GM23338 (cell line): ENCODE data around the gene PADI1. TPM values are rescaled to one million over a fixed set of nuclear protein-coding genes. Genes with fewer than 3 reads are reported as not detected.

Source experiments
- ATAC-seq: fragments of 200-7000 bp; cut with Tn5 transposase; 3 replicates; pipeline ENCODE4 v1.9.1; 2020
- DNase-seq: peaks from one replicate; pipeline ENCODE4 v3.0.0-alpha.2; 2015; ENCODE audit warnings: low spot score
- H2AFZ ChIP-seq: fragments of 200-600 bp; sonication (generic); 2 replicates; pipeline ENCODE4 v1.8.0; 2016; ENCODE audit warnings: antibody characterized with exemption, mild to moderate bottlenecking, moderate library complexity
- H3F3A ChIP-seq: fragments of 200-600 bp; sonication (generic); replicated peaks from 2 replicates; pipeline ENCODE4 v1.8.0; 2017; ENCODE audit warnings: antibody characterized with exemption, mixed run types, low read depth
- H3K27ac ChIP-seq: fragments of 200-600 bp; sonication (generic); 2 replicates; pipeline ENCODE4 v1.6.1; 2016; ENCODE audit warnings: low read depth
- H3K27me3 ChIP-seq: fragments of 200-600 bp; sonication (generic); 2 replicates; pipeline ENCODE4 v1.8.0; 2016; ENCODE audit warnings: mild to moderate bottlenecking, mixed run types, moderate library complexity; ENCODE audit not compliant: insufficient read depth
- H3K36me3 ChIP-seq: fragments of 200-600 bp; sonication (generic); 2 replicates; pipeline ENCODE4 v1.8.0; 2016; ENCODE audit warnings: mild to moderate bottlenecking; ENCODE audit not compliant: insufficient read depth
- H3K4me1 ChIP-seq: fragments of 200-600 bp; sonication (generic); 2 replicates; pipeline ENCODE4 v1.8.0; 2016; ENCODE audit warnings: mild to moderate bottlenecking, moderate library complexity; ENCODE audit not compliant: insufficient read depth
- H3K4me2 ChIP-seq: fragments of 200-600 bp; sonication (generic); 2 replicates; pipeline ENCODE4 v1.7.1; 2017; ENCODE audit warnings: mixed run types
- H3K4me3 ChIP-seq: fragments of 200-600 bp; sonication (generic); 2 replicates; pipeline ENCODE4 v1.6.1; 2016; ENCODE audit warnings: mixed run types
- H3K79me2 ChIP-seq: fragments of 200-600 bp; sonication (generic); replicated peaks from 2 replicates; pipeline ENCODE4 v1.8.0; 2017; ENCODE audit warnings: mild to moderate bottlenecking; ENCODE audit not compliant: insufficient read depth
- H3K9me2 ChIP-seq: fragments of 200-600 bp; sonication (generic); 2 replicates; pipeline ENCODE4 v1.8.0; 2017; ENCODE audit not compliant: insufficient read depth
- H4K20me1 ChIP-seq: fragments of 200-600 bp; sonication (generic); replicated peaks from 2 replicates; pipeline ENCODE4 v1.8.0; 2017; ENCODE audit warnings: mild to moderate bottlenecking; ENCODE audit not compliant: insufficient read depth
- H3K27ac Mint-ChIP-seq: 2 replicates; pipeline ENCODE4 v1.8.0; 2020; ENCODE audit warnings: inconsistent platforms, mild to moderate bottlenecking, moderate library complexity, mixed read lengths
- H3K27me3 Mint-ChIP-seq: 3 replicates; pipeline ENCODE4 v1.8.0; 2022; ENCODE audit warnings: low read depth, mild to moderate bottlenecking, moderate library complexity, mixed read lengths, inconsistent platforms; ENCODE audit not compliant: insufficient read depth, poor library complexity
- H3K36me3 Mint-ChIP-seq: 3 replicates; pipeline ENCODE4 v1.8.0; 2021; ENCODE audit warnings: low read depth, mild to moderate bottlenecking, inconsistent platforms, moderate library complexity, mixed read lengths
- H3K4me1 Mint-ChIP-seq: 3 replicates; pipeline ENCODE4 v1.8.0; 2020; ENCODE audit warnings: mild to moderate bottlenecking, inconsistent platforms, mixed read lengths
- H3K4me3 Mint-ChIP-seq: 3 replicates; pipeline ENCODE4 v1.8.0; 2021; ENCODE audit warnings: moderate library complexity, mild to moderate bottlenecking, inconsistent platforms, mixed read lengths
- H3K9me3 Mint-ChIP-seq: 3 replicates; pipeline ENCODE4 v1.8.0; 2020; ENCODE audit warnings: moderate library complexity, mild to moderate bottlenecking, inconsistent platforms, mixed read lengths
- CREB1 ChIP-seq: fragments of 250-450 bp; sonication (Bioruptor Pico); IDR thresholded peaks from 2 replicates; pipeline ENCODE4 v1.5.0; 2020; ENCODE audit warnings: low read depth, mild to moderate bottlenecking, moderate library complexity
- CTCF ChIP-seq, 2 experiments: fragments of 200-600 bp in 1 of 2; sonication (generic) in 1 of 2; conservative IDR thresholded peaks; 2 replicates each; pipeline versions ENCODE4 v1.5.1 to v1.6.1; 2016 to 2017; ENCODE audit warnings: antibody characterized with exemption in 2 of 2, low read depth in 2 of 2, mild to moderate bottlenecking in 2 of 2, moderate library complexity in 1 of 2
- ETS1 ChIP-seq: IDR thresholded peaks from 2 replicates; pipeline ENCODE4 v1.6.1; 2016; ENCODE audit warnings: antibody characterized with exemption
- EZH2 ChIP-seq: fragments of 200-600 bp; sonication (generic); IDR thresholded peaks from one replicate; pipeline ENCODE4 v1.8.0; 2017; ENCODE audit warnings: antibody characterized with exemption, mild to moderate bottlenecking, low read depth; ENCODE audit not compliant: unreplicated experiment
- EZH2phosphoT487 ChIP-seq: fragments of 200-600 bp; sonication (generic); IDR thresholded peaks from one replicate; pipeline ENCODE4 v1.8.1; 2018; ENCODE audit warnings: antibody characterized with exemption; ENCODE audit not compliant: unreplicated experiment
- JUNB ChIP-seq: IDR thresholded peaks from one replicate; pipeline ENCODE4 v1.6.1; 2016; ENCODE audit warnings: antibody characterized with exemption; ENCODE audit not compliant: unreplicated experiment
- NANOG ChIP-seq: IDR thresholded peaks from 2 replicates; pipeline ENCODE4 v1.6.1; 2016; ENCODE audit warnings: antibody characterized with exemption, borderline replicate concordance
- POLR2AphosphoS5 ChIP-seq: IDR thresholded peaks from 2 replicates; pipeline ENCODE4 v1.6.1; 2016; ENCODE audit warnings: antibody characterized with exemption, low read depth
- REST ChIP-seq: IDR thresholded peaks from one replicate; pipeline ENCODE4 v1.6.1; 2018; ENCODE audit warnings: antibody characterized with exemption; ENCODE audit not compliant: unreplicated experiment
- STAT1 ChIP-seq: IDR thresholded peaks from one replicate; pipeline ENCODE4 v1.6.1; 2016; ENCODE audit warnings: antibody characterized with exemption; ENCODE audit not compliant: unreplicated experiment
- ZNF114 ChIP-seq: fragments of 250-450 bp; sonication (Bioruptor Pico); IDR thresholded peaks from 2 replicates; pipeline ENCODE4 v1.5.0; 2020; ENCODE audit warnings: mild to moderate bottlenecking, moderate library complexity
- ZNF331 ChIP-seq: fragments of 250-450 bp; sonication (Bioruptor Pico); IDR thresholded peaks from 2 replicates; pipeline ENCODE4 v1.5.0; 2020; ENCODE audit warnings: low read depth, mild to moderate bottlenecking, moderate library complexity
- polyA plus RNA-seq: library from polyadenylated mRNA; unstranded; fragments of >200 nt; fragmentation: Nextera tagmentation; extraction: Ambion mirVana; gene quantifications from 2 replicates; pipeline ENCODE4 v1.2.1, GENCODE V29; 2016
- total RNA-seq: library from RNA; depleted of rRNA; stranded (reverse); fragments of >200 nt; shearing (Covaris generic); gene quantifications from 2 replicates; pipeline ENCODE4 v1.2.3, GENCODE V29; 2014
- TF ChIP-seq, protein P1 (sequence below): fragments of 250-450 bp; sonication (Bioruptor Pico); IDR thresholded peaks from 2 replicates; pipeline ENCODE4 v1.5.0; 2020; ENCODE audit warnings: mild to moderate bottlenecking, moderate library complexity

The PADI1 gene
- total and polyA plus RNA-seq, 2 experiments from 2014 or later: 0.26 to 0.28 TPM

DNA sequence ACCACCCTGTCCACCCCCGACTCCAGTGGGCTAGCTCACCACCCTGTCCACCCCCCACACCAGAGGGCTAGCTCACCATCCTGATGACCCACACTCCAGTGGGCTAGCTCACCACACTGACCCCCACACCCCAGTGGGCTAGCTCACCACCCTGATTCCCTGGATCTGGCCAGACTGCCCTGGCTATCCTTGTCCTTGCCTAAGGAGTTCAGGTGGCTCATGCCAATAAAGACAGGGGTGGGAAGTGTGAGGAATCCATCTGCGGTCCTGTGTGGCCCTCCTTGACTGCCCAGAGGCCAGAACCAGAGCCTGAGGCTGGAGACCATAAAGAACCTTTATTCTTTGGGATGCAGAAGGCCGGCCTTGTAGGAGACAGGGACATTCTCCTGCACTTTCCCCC is 3.6 kb downstream of the PADI1 start:
- no peaks in the 10 kb centered on the region; the same call in 2 of the 3 replicates for H3K9me3 Mint-ChIP-seq
- ATAC-seq (no peak), DNase-seq (no peak)
- Histone ChIP-seq H3K27me3 (no peaks in the 10 kb centered on the region), H3F3A (no peaks in the 10 kb centered on the region), H4K20me1 (no peaks in the 10 kb centered on the region), H3K4me2 (no peak overlapping the region), H3K27ac (no peak overlapping the region), H2AFZ (no peak overlapping the region), H3K4me1 (no peaks in the 10 kb centered on the region), H3K9me2 (no peaks in the 10 kb centered on the region), H3K4me3 (no peak overlapping the region), H3K36me3 (no peaks in the 10 kb centered on the region), H3K79me2 (no peaks in the 10 kb centered on the region)
- peaks cover 2% of the 10 kb centered on the region for H3K27me3 Mint-ChIP-seq
- H3K4me3 Mint-ChIP-seq: no peak overlapping the region
- TF ChIP-seq CREB1 (no peak), REST (no peak), EZH2 (no peak), ZNF331 (CRISPR knock-in tag) (no peak), STAT1 (no peak), EZH2phosphoT487 (no peak), JUNB (no peak), CTCF (conservative IDR thresholded peaks at IDR 0.05; ENCODE audit: low read depth in 2 of 2) (no peak), ETS1 (no peak), ZNF114 (no peak), POLR2AphosphoS5 (no peak), NANOG (no peak)
- TF ChIP-seq, protein P1, sequence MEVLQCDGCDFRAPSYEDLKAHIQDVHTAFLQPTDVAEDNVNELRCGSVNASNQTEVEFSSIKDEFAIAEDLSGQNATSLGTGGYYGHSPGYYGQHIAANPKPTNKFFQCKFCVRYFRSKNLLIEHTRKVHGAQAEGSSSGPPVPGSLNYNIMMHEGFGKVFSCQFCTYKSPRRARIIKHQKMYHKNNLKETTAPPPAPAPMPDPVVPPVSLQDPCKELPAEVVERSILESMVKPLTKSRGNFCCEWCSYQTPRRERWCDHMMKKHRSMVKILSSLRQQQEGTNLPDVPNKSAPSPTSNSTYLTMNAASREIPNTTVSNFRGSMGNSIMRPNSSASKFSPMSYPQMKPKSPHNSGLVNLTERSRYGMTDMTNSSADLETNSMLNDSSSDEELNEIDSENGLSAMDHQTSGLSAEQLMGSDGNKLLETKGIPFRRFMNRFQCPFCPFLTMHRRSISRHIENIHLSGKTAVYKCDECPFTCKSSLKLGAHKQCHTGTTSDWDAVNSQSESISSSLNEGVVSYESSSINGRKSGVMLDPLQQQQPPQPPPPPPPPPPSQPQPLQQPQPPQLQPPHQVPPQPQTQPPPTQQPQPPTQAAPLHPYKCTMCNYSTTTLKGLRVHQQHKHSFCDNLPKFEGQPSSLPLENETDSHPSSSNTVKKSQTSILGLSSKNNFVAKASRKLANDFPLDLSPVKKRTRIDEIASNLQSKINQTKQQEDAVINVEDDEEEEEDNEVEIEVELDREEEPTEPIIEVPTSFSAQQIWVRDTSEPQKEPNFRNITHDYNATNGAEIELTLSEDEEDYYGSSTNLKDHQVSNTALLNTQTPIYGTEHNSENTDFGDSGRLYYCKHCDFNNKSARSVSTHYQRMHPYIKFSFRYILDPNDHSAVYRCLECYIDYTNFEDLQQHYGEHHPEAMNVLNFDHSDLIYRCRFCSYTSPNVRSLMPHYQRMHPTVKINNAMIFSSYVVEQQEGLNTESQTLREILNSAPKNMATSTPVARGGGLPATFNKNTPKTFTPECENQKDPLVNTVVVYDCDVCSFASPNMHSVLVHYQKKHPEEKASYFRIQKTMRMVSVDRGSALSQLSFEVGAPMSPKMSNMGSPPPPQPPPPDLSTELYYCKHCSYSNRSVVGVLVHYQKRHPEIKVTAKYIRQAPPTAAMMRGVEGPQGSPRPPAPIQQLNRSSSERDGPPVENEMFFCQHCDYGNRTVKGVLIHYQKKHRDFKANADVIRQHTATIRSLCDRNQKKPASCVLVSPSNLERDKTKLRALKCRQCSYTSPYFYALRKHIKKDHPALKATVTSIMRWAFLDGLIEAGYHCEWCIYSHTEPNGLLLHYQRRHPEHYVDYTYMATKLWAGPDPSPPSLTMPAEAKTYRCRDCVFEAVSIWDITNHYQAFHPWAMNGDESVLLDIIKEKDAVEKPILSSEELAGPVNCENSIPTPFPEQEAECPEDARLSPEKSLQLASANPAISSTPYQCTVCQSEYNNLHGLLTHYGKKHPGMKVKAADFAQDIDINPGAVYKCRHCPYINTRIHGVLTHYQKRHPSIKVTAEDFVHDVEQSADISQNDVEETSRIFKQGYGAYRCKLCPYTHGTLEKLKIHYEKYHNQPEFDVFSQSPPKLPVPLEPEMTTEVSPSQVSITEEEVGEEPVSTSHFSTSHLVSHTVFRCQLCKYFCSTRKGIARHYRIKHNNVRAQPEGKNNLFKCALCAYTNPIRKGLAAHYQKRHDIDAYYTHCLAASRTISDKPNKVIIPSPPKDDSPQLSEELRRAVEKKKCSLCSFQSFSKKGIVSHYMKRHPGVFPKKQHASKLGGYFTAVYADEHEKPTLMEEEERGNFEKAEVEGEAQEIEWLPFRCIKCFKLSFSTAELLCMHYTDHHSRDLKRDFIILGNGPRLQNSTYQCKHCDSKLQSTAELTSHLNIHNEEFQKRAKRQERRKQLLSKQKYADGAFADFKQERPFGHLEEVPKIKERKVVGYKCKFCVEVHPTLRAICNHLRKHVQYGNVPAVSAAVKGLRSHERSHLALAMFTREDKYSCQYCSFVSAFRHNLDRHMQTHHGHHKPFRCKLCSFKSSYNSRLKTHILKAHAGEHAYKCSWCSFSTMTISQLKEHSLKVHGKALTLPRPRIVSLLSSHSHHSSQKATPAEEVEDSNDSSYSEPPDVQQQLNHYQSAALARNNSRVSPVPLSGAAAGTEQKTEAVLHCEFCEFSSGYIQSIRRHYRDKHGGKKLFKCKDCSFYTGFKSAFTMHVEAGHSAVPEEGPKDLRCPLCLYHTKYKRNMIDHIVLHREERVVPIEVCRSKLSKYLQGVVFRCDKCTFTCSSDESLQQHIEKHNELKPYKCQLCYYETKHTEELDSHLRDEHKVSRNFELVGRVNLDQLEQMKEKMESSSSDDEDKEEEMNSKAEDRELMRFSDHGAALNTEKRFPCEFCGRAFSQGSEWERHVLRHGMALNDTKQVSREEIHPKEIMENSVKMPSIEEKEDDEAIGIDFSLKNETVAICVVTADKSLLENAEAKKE (CRISPR knock-in tag): no peak
- no peaks in the 10 kb centered on the region for H3K36me3 Mint-ChIP-seq
- peaks cover 11% of the 10 kb centered on the region for H3K4me1 Mint-ChIP-seq
- no peak overlapping the region for H3K27ac Mint-ChIP-seq
